Ureter (tissue), 1 donor: ENCODE measurements around the gene ASXL1. TPM values are rescaled to one million over a fixed set of nuclear protein-coding genes. Genes with fewer than 3 reads are reported as not detected.
"Not testable (repeated sequence)": the region's sequence is repeated elsewhere in the genome, so short reads cannot be mapped to it uniquely, and the experiment has no call there.

ENCODE experiments used
- DNase-seq: peaks from one replicate; pipeline ENCODE4 v3.0.0-alpha.2; 2020; ENCODE audit warnings: low spot score
- total RNA-seq: library from RNA; stranded (reverse); gene quantifications from one replicate; pipeline ENCODE4 v1.2.4, GENCODE V29; 2023
- donor health status: DM: yes; HTN: yes; CAD: no.

The ASXL1 gene
- total RNA-seq, 1 donor from 2014 or later = 69.5 TPM

- not testable (repeated sequence) for DNase-seq
Measured at GRCh38 chr20:32465901-32466675, 108.0 kb downstream of the ASXL1 start.

GRCh38 chr20:32466739-32467505 is 108.8 kb downstream of the ASXL1 start:
- DNase-seq = no peak

- no peak for DNase-seq
Measured at GRCh38 chr20:32467506-32468312, 109.6 kb downstream of the ASXL1 start.

GRCh38 chr20:32468313-32468640 is 110.1 kb downstream of the ASXL1 start:
- no peak for DNase-seq

GRCh38 chr20:32468860-32469259 is 110.7 kb downstream of the ASXL1 start:
- DNase-seq = no peak

- no peak for DNase-seq
Measured at GRCh38 chr20:32470025-32470861, 112.1 kb downstream of the ASXL1 start.

- no peak for DNase-seq
Measured at GRCh38 chr20:32470940-32471339, 112.8 kb downstream of the ASXL1 start.

- DNase-seq = no peak
Measured at GRCh38 chr20:32472581-32473207, 114.6 kb downstream of the ASXL1 start.

- no peak for DNase-seq
Measured at GRCh38 chr20:32473231-32474008, 115.3 kb downstream of the ASXL1 start.

- DNase-seq = no peak
Measured at GRCh38 chr20:32474009-32474716, 116.0 kb downstream of the ASXL1 start.

GRCh38 chr20:32474717-32474966 is 116.5 kb downstream of the ASXL1 start:
- no peak for DNase-seq

- peak; percentile 94 for DNase-seq
Measured at GRCh38 chr20:32474967-32475811, 117.1 kb downstream of the ASXL1 start.

GRCh38 chr20:32476684-32477593 is 118.8 kb downstream of the ASXL1 start:
- no peak for DNase-seq

- DNase-seq = no peak
Measured at GRCh38 chr20:32477594-32478512, 119.7 kb downstream of the ASXL1 start.

- DNase-seq = no peak
Measured at GRCh38 chr20:32478576-32478975, 120.4 kb downstream of the ASXL1 start.

GRCh38 chr20:32479012-32479411 is 120.9 kb downstream of the ASXL1 start:
- no peak for DNase-seq

GRCh38 chr20:32479697-32480171 is 121.6 kb downstream of the ASXL1 start:
- DNase-seq = no peak
